GM19023 (cell line): ENCODE data around the gene WDR77.

Experiments
- ATAC-seq: cut with Tn5 transposase; IDR thresholded peaks from one replicate; pipeline ENCODE4 v1.9.1; 2021; ENCODE audit warnings: mild to moderate bottlenecking, moderate library complexity; ENCODE audit not compliant: unreplicated experiment

The WDR77 gene

GRCh38 chr1:111448918-111449702 lies at the start of gene WDR77, which contains the start of gene ATP5PB:
WDR77 (minus strand) TSS chr1:111449256; CDS start chr1:111449169, 87 bp downstream.
ATP5PB (plus strand) TSS chr1:111449464; CDS start chr1:111449542, 78 bp downstream.
- peak; percentile 94 for ATAC-seq

GRCh38 chr1:111497592-111497991 lies 48.5 kb upstream of the WDR77 start:
- no peak for ATAC-seq

- ATAC-seq = no peak
Observed at GRCh38 chr1:111496398-111496797, 47.3 kb upstream of the WDR77 start.

GRCh38 chr1:111491070-111491469 lies 42.0 kb upstream of the WDR77 start:
- ATAC-seq = no peak

- ATAC-seq = no peak
Observed at GRCh38 chr1:111490220-111490619, 41.2 kb upstream of the WDR77 start.

GRCh38 chr1:111489604-111490003 lies 40.5 kb upstream of the WDR77 start:
- ATAC-seq = no peak

GRCh38 chr1:111488669-111489068 lies 39.6 kb upstream of the WDR77 start:
- no peak for ATAC-seq

GRCh38 chr1:111487133-111487532 lies 38.1 kb upstream of the WDR77 start:
- no peak for ATAC-seq

- ATAC-seq = no peak
Observed at GRCh38 chr1:111486431-111486830, 37.4 kb upstream of the WDR77 start.

- ATAC-seq = no peak
Observed at GRCh38 chr1:111484391-111485026, 35.5 kb upstream of the WDR77 start.

GRCh38 chr1:111483876-111484275 lies 34.8 kb upstream of the WDR77 start:
- no peak for ATAC-seq

- ATAC-seq = no peak
Observed at GRCh38 chr1:111483166-111483565, 34.1 kb upstream of the WDR77 start.

GRCh38 chr1:111481387-111482221 lies 32.5 kb upstream of the WDR77 start:
- no peak for ATAC-seq

GRCh38 chr1:111480674-111481073 lies 31.6 kb upstream of the WDR77 start:
- no peak for ATAC-seq

GRCh38 chr1:111476761-111477309 lies 27.8 kb upstream of the WDR77 start:
- peak; percentile 69 for ATAC-seq

GRCh38 chr1:111476214-111476613 lies 27.2 kb upstream of the WDR77 start:
- no peak for ATAC-seq

- ATAC-seq = no peak
Observed at GRCh38 chr1:111475701-111476100, 26.6 kb upstream of the WDR77 start.

- no peak for ATAC-seq
Observed at GRCh38 chr1:111474521-111474920, 25.5 kb upstream of the WDR77 start.

GRCh38 chr1:111474106-111474505 lies 25.1 kb upstream of the WDR77 start:
- ATAC-seq = no peak

GRCh38 chr1:111471538-111471937 lies 22.5 kb upstream of the WDR77 start:
- no peak for ATAC-seq

- ATAC-seq = no peak
Observed at GRCh38 chr1:111471012-111471411, 22.0 kb upstream of the WDR77 start.
